Peyer's patch (tissue), 4 donors: Measurements from ENCODE around the gene POU2AF3.

Experiments
- CTCF ChIP-seq, 6 experiments: fragments of 450-650 bp in 4 of 6; fragments of 200-600 bp in 2 of 6; sonication (generic) in 1 of 6; IDR thresholded peaks; one replicate each; pipeline ENCODE4 v1.5.1; 2017 to 2019; ENCODE audit warnings: antibody characterized with exemption in 6 of 6, mild to moderate bottlenecking in 3 of 6, moderate library complexity in 1 of 6
- POLR2A ChIP-seq, 2 donors: fragments of 450-650 bp; IDR thresholded peaks; one replicate each; pipeline ENCODE4 v1.5.1; 2017; ENCODE audit warnings: antibody characterized with exemption in 2 of 2, mild to moderate bottlenecking in 2 of 2, moderate library complexity in 2 of 2

DNA sequence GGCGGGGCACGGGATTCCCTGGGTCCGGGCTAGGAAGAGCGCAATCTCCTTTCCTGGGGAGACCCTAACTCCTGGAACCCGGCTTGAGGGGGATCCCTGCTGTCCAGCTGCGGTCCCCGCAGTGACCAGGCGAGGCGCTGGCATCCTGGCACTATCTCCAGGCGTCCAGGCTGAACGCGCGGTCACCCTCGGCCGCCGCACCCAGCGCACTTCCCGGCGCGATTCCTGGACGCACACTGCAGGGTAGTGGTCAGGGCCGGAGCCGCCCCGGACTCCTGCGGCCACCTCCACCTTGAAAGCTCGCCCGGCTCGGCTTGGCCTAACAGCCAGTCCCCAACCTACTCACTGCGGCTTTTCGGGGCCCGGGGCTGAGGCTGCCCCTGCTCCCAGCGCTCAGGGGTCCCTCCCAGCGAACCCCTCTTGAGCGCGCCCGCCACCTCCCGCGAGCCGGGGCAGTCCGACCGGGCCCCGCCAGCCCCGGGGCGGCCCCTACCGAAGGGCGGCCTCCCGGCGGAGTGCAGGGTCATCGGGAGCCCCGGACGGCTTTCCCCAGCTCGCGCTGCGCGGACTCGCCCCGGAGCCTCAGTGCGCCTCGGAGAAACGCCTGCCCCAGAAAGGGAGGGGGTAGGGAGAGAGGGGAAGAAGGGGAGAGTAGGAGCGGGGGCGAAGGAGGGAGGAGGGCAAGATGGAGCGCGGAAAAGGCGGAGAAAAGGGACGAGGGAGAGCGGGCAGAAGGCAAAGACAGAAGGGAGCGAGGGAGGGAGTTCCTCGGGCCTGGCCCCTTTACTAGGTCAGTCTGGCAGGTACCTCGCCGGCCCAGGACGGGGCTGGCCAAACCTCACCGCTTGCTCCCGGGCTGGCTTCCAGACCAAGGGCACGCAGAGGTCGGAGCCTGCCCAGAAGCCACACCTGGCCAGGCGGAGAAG is 1.0 kb downstream of the POU2AF3 start:
- TF ChIP-seq CTCF (IDR thresholded peaks at IDR 0.05) (peak in 5 of 6 experiments; percentile 7 to 81 (median 73)), POLR2A (IDR thresholded peaks at IDR 0.05) (peak; percentile 34 to 62)
